GM19328 (cell line): Measurements from ENCODE around the gene SHISAL1.
"Not testable (repeated sequence)": the region's sequence is repeated elsewhere in the genome, so short reads cannot be mapped to it uniquely, and the experiment has no call there.

Experiments used
- ATAC-seq: cut with Tn5 transposase; IDR thresholded peaks from one replicate; pipeline ENCODE4 v1.9.1; 2021; ENCODE audit warnings: mild to moderate bottlenecking, moderate library complexity; ENCODE audit not compliant: unreplicated experiment

Gene SHISAL1

GRCh38 chr22:44244265-44244822 is 68.4 kb downstream of the SHISAL1 start:
- no peak for ATAC-seq

- no peak for ATAC-seq
Observed at GRCh38 chr22:44243761-44244160, 69.0 kb downstream of the SHISAL1 start.

DNA sequence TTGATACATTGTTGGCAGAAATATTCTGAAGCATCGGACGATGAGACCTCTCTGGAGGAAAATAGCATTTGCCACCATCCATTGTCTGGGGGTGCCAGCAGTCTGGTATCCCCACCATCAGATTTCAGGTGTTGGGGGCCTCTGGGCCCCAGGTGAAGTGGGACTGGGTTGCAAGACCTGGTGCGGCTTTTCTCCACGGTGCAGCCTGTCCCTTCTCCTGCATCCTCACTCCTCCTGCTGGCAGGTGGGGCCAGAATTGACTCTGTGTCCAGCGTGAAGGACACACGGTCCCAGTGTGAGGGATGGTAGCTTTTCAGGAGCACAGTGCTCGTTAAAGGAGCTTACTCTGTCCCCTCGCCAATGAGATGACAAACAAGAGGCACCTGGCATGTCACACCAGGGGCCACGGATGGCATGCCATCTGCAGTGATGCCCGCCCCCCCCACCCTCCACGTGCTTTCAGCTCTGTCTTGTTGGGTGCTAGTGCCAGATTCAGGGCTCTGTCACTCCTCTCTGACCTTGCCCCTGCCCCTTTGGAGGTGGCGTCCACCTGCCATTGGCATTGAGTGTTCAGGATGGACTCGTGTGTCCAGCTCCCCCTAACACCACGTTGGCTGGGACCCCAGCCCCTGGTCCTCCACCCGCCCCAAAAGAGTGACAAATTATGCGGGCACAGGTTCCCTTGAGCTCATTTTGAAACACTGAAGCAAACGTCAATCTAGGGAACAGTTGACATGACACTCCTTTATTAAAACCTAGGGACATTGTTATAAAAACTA is 69.6 kb downstream of the SHISAL1 start:
- no peak for ATAC-seq

- not testable (repeated sequence) for ATAC-seq
Observed at GRCh38 chr22:44241121-44241520, 71.6 kb downstream of the SHISAL1 start.

DNA sequence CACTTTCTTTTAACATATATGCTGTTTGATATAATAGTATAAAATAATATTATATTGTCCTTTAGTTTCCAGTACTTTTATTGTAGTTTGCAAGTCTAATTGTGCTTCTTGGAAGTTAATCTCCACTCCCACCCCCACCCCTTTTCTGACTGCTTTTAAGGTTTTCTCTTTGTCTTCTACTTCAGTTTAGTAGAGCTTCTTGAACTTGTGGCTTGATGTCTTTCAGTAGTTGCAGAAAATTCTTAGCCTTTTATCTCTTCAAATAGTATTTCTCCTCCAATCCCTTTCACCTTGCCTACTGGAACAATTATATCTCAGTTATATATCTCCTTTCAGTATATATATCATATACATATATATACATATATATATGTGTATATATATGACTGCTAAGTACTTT is 75.5 kb downstream of the SHISAL1 start:
- no peak for ATAC-seq

DNA sequence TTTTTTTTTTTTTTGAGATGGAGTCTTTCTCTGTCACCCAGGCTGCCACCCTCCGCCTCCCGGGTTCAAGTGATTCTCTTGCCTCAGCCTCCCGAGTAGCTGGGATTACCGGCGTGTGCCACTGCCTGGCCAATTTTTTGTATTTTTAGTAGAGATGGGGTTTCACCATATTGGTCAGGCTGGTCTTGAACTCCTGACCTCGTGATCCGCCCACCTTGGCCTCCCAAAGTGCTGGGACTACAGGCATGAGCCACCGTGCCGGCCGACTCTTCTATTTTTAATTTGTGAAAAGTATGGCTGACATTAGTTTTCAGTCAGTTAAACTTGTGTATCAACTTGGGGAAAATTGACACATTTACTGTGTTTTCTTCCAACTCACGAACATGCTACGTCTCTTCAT is 78.4 kb downstream of the SHISAL1 start:
- ATAC-seq, result not testable (repeated sequence)

GRCh38 chr22:44231233-44231632 is 81.5 kb downstream of the SHISAL1 start:
- no peak for ATAC-seq

GRCh38 chr22:44229809-44230208 is 82.9 kb downstream of the SHISAL1 start:
- no peak for ATAC-seq

DNA sequence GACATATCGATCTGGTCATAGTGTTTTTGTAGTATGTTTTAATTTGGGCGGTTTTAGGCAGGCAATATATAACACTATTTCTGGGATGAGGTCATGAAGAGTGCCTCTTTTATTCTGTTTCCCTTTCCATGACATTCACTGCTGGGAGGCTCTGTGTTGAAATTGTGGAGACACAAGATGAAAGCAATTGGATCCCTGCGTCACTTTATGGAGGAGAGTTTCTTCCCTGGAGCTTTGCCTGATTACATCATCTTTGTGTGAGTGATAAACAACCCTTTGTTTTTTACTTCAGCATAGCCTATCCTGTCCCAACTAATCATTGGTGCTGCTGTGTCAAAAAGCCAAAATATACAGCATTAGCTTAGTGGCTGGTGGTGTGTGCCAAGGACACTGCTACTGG is 83.4 kb downstream of the SHISAL1 start:
- no peak for ATAC-seq

DNA sequence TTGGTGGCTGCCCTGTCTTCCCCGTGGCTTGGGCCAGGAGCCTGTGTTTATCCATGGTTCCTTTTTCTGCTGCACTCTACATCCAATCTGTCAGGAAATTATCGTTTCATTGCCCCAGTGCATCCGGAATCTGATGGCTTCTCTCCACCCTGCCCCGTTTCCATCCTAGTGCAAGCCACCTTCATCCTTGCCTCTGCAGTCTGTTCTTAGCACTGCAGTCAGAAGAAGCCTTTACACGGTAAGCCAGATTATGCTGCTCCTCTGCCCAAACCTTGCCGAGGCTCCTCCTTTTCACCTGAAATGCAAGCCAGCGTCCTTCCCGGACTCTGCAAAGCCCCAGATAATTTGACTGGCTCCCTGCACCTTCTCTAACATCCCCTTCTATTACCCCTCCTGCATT is 86.9 kb downstream of the SHISAL1 start:
- no peak for ATAC-seq

DNA sequence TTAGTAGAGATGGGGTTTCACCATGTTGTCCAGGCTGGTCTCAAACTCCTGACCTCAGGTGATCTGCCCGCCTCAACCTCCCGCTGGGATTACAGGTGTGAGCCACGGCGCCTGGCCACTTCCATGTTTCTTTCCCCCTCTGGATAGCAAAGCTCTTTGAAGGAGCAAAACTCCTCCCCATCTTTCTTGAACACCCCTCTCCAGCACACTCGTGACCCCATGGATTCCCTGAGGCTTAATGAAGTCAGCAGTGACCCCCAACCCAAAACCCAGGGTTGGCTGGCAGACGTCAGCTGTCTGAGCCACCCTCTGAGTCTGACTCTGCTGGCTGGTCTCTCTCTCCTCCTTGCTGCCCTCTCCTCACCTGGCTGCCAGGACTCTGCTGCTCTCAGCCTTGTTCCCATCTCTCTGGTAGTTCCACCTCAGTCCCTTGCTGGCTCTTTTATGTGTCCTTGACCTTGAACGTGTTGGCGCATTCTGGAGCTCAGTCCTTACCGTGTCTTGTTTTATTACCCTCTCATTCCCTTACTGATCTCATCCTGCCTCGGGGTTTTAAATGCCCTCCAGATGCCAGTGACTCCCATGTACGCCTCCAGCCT is 87.6 kb downstream of the SHISAL1 start:
- no peak for ATAC-seq

DNA sequence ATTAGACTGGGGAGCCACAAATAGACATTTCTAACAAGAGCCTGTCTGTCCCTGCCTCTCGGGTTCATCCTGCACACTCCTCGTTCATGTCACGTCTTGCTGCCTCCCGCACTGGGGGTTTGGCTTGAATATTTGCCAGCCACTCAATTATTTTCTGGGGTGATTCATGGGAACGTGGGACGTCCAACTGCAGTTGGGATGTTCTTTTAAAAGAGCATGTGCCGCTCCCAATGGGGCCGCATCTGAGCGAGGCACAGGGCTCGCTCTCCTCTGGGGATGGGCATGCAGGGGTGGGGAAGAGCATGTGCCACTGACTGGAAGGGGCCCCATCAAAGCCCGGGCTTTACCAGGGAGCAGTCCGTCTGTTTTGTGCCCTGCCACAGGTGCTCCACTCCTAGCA is 88.6 kb downstream of the SHISAL1 start:
- ATAC-seq, result no peak

GRCh38 chr22:44221710-44222475 is 90.9 kb downstream of the SHISAL1 start:
- no peak for ATAC-seq

- no peak for ATAC-seq
Observed at GRCh38 chr22:44220727-44221680, 91.7 kb downstream of the SHISAL1 start.

- ATAC-seq, result no peak
Observed at GRCh38 chr22:44219101-44219870, 93.5 kb downstream of the SHISAL1 start.

- ATAC-seq, result no peak
Observed at GRCh38 chr22:44218071-44218470, 94.7 kb downstream of the SHISAL1 start.

DNA sequence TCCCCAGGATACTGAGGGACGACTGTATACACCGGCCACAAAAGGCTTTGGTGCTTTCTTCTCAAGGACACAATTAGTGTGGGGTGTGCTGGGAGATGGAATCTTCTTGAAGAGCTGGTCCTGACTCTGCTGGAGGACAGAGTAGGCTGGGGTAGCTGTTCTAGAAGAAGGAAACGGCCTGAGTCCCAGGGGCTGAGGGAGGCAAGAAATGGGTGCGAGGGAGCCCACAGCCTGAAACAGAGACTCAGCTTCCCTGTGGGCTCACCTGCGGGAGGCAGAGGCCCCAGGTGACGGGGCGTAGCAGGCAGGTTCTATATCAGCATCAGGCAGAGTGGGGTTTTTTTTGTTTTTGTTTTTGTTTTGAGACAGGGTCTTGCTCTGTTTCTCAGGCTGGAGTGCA is 95.4 kb downstream of the SHISAL1 start:
- ATAC-seq, result no peak

- no peak for ATAC-seq
Observed at GRCh38 chr22:44215287-44215686, 97.5 kb downstream of the SHISAL1 start.

DNA sequence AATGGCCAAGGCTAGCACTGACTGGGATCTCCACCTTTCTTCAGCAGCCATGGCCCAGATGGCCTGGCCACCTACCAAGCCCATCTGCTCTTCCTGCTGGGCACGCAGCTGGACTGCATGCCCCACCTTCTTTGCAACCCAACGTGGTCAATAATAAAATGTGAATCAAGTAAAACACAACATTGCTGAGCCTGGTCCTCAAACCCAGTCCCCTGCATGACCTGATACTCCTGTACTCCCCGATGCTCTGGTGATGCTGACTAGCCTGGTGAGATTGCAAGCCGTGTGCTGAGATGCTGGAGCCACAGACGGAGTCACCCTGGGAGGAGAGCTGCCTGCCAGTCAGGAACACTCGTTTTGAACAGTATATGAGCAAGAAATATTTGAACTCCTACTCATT is 98.0 kb downstream of the SHISAL1 start:
- no peak for ATAC-seq

GRCh38 chr22:44214187-44214586 is 98.6 kb downstream of the SHISAL1 start:
- ATAC-seq, result no peak
